ENCODE data around the gene DGUOK.
"Not testable (repeated sequence)": the region's sequence is repeated elsewhere in the genome, so short reads cannot be mapped to it uniquely, and the experiment has no call there.

DGUOK gene

DNA sequence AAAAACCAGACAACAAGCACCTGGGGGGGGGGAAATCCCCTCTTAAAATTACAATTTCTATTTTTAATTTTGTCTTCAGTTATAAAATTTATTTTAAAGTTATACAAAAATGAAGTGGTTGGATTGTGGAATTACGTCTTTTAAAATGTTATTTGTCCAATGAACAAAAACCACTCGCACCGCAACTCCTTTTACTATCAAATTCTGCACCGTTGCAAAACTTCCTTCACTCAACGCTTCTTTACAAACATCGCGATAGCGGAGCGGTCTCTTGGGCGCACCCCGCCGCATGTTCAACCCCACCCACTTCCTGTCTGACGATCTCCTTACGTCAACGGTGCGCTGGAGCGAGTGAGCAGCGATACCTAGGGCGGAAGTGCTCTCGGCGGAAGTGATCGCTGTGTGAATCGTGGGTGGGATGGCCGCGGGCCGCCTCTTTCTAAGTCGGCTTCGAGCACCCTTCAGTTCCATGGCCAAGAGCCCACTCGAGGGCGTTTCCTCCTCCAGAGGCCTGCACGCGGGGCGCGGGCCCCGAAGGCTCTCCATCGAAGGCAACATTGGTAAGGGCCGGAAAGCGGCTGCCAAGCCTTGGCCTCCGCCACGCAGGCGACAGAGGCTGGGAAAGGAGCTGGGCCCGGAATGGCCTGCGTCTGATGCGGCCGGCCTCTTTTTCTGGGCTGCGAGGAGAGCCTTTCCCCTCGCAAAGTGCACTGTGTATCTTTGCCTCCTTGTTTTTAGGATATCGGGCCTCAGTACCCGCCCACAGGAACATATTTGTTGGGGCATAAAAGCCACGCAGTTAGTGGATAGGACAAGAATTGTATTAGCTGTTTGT lies at the start of gene DGUOK:
Gene DGUOK (plus strand): TSS at position 388 of the 835 bp plus-strand sequence. CDS start 31 bp downstream, at position 419.
- peak; percentile 12 to 97 (median 92) for DNase-seq

- DNase-seq = no peak
These were observed 49.4 kb upstream of the DGUOK start for GRCh38 chr2:73877071-73877802.

- DNase-seq = not testable (repeated sequence)
These were observed 48.7 kb upstream of the DGUOK start for GRCh38 chr2:73877984-73878383.

DNA sequence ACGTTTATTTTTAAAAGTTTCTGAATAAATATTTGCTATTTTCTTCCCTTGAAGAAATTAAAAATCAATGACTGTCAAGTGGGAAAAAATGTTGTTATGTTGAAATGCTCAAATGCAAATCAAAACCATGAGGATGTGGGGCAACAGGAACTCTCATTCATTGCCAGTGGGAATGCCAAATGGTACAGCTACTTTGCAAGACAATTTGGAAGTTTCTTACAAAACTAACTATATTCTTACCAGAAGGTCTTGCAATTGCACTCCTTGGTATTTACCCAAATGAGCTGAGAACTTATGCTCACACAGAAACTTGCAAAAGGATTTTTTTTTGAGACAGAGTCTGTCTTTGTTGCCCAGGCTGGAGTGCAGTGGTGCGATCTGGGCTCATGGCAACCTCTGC lies 41.3 kb upstream of the DGUOK start:
- no peak for DNase-seq

GRCh38 chr2:73886357-73886756 lies 40.3 kb upstream of the DGUOK start:
- no peak for DNase-seq

DNA sequence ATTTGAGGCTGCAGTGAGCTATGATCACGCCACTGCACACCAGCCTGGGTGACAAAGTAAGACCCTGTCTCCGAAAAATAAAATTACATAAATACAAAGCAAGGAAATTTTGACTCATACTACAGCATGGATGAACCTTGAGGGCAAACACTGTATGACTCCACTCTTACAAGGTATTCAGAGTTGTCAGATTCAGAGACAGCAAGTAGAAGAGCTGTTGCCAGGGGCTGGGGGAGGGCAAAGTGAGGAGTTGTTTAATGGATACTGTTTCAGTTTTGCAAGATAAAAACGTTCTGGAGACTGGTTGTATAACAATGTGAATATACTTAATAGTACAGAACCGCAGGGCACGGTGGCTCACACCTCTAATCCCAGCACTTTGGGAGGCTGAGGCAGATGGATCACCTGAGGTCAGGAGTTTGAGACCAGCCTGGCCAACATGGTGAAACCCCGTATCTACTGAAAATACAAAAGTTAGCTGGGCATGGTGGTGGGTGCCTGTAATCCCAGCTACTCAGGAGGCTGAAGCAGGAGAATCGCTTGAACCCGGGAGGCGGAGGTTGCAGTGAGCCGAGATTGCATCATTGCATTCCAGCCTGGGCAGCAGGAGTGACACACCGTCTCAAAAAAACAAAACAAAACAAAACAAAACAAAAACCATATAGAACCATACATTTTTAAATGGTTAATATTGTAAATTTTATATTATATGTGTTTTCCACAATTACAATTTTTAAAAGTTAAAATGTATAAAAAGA lies 38.9 kb upstream of the DGUOK start:
- DNase-seq = not testable (repeated sequence)

- DNase-seq = no peak
These were observed 38.3 kb upstream of the DGUOK start for GRCh38 chr2:73888388-73888787.

- DNase-seq = no peak
These were observed 37.5 kb upstream of the DGUOK start for GRCh38 chr2:73889206-73889605.

DNA sequence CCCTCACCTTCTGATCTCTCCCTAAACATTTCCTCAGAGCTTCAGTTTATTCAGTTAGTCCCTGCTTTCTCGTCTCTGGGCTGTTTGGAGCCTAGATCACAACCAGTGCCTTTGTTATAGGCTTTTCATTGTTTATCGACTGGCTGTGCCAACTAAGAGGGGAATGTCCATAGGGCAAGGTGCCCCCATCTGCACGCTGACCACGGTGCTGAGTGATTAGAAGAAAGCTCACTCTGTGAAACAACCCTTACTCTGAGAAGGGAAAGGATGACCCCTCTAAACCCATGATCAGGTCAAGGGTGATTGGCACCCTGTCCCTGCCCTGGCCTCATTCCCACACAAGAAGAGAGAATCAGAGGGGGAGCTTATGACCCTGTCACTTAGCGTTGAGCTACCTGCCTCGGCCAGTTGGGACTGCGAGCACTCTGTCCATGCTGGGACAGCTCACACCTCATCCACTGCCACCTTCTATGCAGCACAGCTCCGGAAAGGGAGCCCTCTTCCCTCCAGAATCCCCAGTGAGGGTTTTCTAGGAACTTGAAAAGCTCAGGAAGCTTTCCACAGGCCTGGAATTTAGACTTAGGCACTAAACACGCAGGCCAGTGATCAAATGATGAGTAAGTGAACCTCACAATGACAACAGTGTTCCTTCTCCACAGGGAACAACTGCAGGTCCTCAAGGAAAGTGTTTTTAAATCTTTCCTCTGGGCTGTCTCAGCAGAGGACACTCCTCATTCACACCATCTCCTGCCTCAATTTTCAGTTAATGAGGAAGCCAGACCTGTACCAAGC lies 36.2 kb upstream of the DGUOK start:
- DNase-seq = no peak

GRCh38 chr2:73891276-73891901 lies 35.3 kb upstream of the DGUOK start:
- no peak for DNase-seq

DNA sequence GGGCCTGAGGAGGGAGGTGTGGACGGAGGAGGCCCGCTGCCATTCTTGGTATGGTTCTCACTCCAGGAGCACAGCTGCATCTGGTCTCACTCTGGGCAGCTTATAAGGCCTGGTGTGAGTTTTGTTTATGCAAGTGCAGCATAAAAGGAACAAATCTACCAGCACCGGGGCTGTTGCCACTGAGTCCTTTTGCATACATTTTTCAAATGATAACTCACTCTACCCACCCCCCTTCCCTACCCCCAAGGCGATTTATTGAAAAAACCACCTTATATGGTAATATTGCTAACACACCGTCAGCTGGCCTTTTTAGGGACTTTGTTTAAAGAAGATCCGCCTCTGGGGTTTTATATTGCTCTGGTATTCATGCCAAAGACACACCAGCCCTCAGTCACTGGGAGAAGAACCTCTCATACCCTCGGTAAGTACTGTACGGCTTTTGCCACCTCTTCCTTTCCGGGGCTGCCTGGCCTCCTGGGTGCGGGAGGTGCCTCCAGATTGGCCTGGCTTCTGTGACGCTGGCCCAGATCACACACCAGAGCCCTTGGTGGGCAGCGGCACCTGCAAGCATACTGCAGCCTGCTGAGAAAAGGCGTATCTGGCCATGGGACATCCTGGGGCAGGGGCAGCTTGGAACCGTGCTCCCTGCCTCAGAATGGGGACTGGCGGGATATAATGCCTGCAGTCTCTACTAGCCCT lies 33.9 kb upstream of the DGUOK start, which contains the start of gene ACTG2:
Gene ACTG2 (plus strand): TSS at position 378 of the 699 bp plus-strand sequence. CDS start 8,304 bp downstream, outside the sequence.
- no peak for DNase-seq

- DNase-seq = no peak
These were observed 32.8 kb upstream of the DGUOK start for GRCh38 chr2:73893764-73894474.

GRCh38 chr2:73894475-73894850 lies 32.2 kb upstream of the DGUOK start:
- no peak for DNase-seq

DNA sequence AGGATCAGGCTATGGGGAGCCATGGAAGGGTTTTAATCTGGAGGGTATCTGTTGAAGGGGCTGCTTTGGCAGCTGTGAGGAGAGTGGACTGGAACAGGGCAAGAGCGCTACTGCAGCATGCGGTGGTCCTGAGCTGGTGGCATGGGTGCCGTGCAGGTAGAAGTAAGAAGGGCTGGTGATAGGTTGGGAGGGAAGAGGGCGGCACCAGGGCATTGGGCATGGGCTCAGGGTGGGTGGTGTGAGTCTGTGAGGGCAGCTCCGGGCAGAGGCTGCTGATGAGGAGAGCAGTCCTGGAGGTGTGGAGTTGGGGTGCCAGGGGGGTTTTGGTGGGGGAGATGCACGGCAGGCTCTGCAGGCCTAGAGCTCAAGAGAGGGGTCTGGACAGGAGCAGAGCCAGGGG lies 31.8 kb upstream of the DGUOK start:
- no peak for DNase-seq

DNA sequence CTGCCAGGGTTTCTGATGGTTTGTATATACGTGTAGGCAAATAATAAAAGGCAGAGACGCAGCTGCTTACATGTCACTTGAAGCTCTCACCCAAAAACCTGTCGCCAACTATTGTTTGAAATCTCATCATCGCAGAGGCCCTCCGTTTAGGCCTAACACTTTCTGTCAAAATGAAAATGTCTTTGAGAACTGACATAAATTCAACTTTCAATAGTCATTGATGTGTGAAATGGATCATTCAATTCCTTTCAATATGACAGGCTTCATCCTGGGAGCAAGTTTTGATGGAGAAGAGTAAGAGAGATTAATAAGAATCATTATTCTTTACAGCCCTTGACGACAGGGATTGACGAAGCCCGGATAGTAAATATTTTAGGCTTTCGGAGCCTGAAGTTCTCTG lies 31.2 kb upstream of the DGUOK start:
- no peak for DNase-seq

DNA sequence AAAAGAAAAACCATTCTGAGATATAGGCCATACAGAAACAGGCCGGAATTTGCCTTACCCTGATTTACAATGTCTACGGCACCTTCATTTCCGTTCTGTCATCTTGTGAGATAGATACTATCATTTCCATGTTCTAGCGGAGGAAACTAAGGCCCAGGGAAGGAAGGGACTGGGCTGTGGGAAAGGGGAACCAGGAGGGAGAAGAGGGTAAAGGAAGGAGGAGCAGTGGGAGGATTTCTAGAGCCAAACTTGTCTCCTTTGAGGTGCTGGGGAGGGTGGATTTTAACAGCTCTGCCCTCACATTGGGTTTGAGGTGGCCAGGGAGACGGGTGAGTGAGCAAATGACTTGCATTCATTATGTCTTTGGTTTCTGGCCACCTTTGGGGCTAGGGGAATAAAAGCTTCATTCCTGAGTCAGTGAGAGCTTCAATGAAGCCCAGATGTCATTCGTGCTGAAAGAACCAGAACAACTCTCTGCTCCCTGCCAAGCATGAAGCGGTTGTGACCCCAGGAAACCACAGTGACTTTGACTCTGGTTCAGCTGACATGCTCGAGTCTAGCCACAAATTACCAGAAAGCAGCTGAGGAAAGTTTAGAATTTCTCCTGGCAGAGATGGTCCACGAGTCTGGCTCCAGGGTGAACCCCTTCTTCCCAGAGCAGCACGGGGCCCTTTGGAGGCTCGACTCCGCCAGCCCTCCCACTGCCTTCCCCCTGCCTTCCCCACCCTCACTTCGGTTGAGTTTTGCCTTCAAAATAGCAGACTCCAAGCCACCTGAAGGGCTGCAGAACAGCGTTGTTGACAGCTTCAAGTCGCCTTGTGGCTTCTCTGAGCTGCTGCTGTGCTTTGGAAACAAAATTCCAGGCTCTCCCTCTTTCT lies 30.1 kb upstream of the DGUOK start:
- peak in 5 of 51 donors; percentile 4 to 17 (median 12) for DNase-seq

GRCh38 chr2:73897240-73897583 lies 29.5 kb upstream of the DGUOK start:
- DNase-seq = no peak

- no peak for DNase-seq
These were observed 28.7 kb upstream of the DGUOK start for GRCh38 chr2:73897934-73898333.

Data from hypothalamus (tissue), 51 donors.